Uterus (tissue), 2 donors: Measurements from ENCODE around the gene HTR3B.

Experiments used
- POLR2A ChIP-seq, 2 donors: fragments of 450-650 bp; IDR thresholded peaks; one replicate each; pipeline ENCODE4 v1.6.1; 2016; ENCODE audit warnings: antibody characterized with exemption in 2 of 2, mild to moderate bottlenecking in 1 of 2, moderate library complexity in 1 of 2
- TF ChIP-seq, protein P1 (sequence below), 4 experiments: fragments of 200-600 bp in 2 of 4; fragments of 450-650 bp in 2 of 4; sonication (generic) in 2 of 4; IDR thresholded peaks; one replicate each; pipeline ENCODE4 v1.5.1; 2016 to 2019; ENCODE audit warnings: antibody characterized with exemption in 4 of 4, mild to moderate bottlenecking in 2 of 4, moderate library complexity in 1 of 4

DNA sequence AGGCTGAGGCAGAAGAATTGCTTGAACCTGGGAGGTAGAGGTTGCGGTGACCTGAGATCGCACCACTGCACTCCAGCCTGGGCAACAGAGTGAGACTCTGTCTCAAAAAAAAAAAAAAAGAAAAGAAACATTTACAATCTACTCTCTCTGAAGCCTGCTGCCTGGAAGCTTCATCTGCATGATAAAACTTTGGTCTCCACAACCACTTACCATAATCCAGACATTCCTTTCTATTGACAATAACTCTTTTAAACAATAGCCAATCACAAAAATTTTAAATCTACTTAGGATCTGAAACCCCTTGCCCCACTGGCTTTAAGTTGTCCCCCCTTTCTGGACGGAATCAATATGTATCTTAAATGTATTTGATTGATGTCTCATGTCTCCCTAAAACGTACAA lies 45.3 kb downstream of the HTR3B start:
- TF ChIP-seq, protein P1, sequence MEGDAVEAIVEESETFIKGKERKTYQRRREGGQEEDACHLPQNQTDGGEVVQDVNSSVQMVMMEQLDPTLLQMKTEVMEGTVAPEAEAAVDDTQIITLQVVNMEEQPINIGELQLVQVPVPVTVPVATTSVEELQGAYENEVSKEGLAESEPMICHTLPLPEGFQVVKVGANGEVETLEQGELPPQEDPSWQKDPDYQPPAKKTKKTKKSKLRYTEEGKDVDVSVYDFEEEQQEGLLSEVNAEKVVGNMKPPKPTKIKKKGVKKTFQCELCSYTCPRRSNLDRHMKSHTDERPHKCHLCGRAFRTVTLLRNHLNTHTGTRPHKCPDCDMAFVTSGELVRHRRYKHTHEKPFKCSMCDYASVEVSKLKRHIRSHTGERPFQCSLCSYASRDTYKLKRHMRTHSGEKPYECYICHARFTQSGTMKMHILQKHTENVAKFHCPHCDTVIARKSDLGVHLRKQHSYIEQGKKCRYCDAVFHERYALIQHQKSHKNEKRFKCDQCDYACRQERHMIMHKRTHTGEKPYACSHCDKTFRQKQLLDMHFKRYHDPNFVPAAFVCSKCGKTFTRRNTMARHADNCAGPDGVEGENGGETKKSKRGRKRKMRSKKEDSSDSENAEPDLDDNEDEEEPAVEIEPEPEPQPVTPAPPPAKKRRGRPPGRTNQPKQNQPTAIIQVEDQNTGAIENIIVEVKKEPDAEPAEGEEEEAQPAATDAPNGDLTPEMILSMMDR (IDR thresholded peaks at IDR 0.05), result no peak
- TF ChIP-seq POLR2A (IDR thresholded peaks at IDR 0.05), result no peak
